ENCODE data around the gene FDXR. TPM values are rescaled to one million over a fixed set of nuclear protein-coding genes. Genes with fewer than 3 reads are reported as not detected.

Gene FDXR
- total RNA-seq, 1 donor from 2014 or later = 30.8 TPM

DNA sequence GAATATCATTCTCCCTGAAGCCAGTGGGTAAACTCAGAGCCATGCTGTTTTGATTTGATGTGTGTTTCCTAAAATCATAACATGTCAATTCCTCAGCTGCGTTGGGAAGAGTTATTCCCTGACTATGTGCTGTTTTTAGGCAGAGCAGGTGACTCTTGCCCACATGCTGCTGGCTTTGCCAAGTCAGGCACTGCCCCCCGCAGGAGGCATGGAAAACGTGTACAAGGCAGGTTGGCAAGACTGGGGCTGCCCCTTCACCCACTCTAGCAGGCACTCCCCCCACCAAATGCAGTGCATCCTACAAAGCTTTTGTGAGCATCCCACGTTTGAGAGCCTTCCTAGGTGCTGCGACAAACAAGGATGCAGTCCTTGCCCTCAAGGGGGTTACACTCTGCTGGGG lies 58.3 kb downstream of the FDXR start:
- H3K27me3 ChIP-seq (ENCODE audit: control insufficient read depth, insufficient read depth, low read length) = no peaks in the 10 kb centered on the region
- TF ChIP-seq, protein P1, sequence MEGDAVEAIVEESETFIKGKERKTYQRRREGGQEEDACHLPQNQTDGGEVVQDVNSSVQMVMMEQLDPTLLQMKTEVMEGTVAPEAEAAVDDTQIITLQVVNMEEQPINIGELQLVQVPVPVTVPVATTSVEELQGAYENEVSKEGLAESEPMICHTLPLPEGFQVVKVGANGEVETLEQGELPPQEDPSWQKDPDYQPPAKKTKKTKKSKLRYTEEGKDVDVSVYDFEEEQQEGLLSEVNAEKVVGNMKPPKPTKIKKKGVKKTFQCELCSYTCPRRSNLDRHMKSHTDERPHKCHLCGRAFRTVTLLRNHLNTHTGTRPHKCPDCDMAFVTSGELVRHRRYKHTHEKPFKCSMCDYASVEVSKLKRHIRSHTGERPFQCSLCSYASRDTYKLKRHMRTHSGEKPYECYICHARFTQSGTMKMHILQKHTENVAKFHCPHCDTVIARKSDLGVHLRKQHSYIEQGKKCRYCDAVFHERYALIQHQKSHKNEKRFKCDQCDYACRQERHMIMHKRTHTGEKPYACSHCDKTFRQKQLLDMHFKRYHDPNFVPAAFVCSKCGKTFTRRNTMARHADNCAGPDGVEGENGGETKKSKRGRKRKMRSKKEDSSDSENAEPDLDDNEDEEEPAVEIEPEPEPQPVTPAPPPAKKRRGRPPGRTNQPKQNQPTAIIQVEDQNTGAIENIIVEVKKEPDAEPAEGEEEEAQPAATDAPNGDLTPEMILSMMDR (IDR thresholded peaks at IDR 0.05; ENCODE audit: insufficient read depth, low read length, severe bottlenecking) = no peak
- peaks cover 2% of the 10 kb centered on the region for H3K36me3 ChIP-seq (ENCODE audit: control insufficient read depth, insufficient read depth, low read length)
- no peak for FAIRE-seq
- no peak for DNase-seq (ENCODE audit: low read depth)
- no peak overlapping the region for H3K4me3 ChIP-seq (ENCODE audit: low read depth, low read length)

Other genes starting within 250 kb of the FDXR start
- gene CD300E, start 249.3 kb downstream of the FDXR start, total RNA-seq = not detected in 2 replicates
- not detected in 2 replicates for gene CD300LF, start 160.1 kb downstream of the FDXR start, total RNA-seq
- gene RAB37, start 135.7 kb downstream of the FDXR start, total RNA-seq = under 0.01 and 0.38 TPM in 2 replicates
- 35.3 and 55.8 TPM in 2 replicates for gene NHERF1, start 124.4 kb downstream of the FDXR start, total RNA-seq
- 35.8 and 64.5 TPM in 2 replicates for gene NAT9, start 96.6 kb downstream of the FDXR start, total RNA-seq
- under 0.01 and 0.13 TPM in 2 replicates for gene GRIN2C, start 13.1 kb downstream of the FDXR start, total RNA-seq
- gene FADS6, start 20.6 kb upstream of the FDXR start, total RNA-seq = 0.26 TPM in 1 of 2 replicates, not detected in the other
- gene USH1G, start 50.3 kb upstream of the FDXR start, total RNA-seq = 1.1 and 3.3 TPM in 2 replicates
- gene OTOP2, start 51.3 kb upstream of the FDXR start, total RNA-seq = under 0.01 TPM in 1 of 2 replicates, not detected in the other
- gene OTOP3, start 62.9 kb upstream of the FDXR start, total RNA-seq = under 0.01 and 0.26 TPM in 2 replicates
- 5.5 and 6.4 TPM in 2 replicates for gene HID1, start 99.8 kb upstream of the FDXR start, total RNA-seq
- 4.7 and 6.1 TPM in 2 replicates for gene CDR2L, start 114.6 kb upstream of the FDXR start, total RNA-seq
- gene MRPL58, start 139.7 kb upstream of the FDXR start, total RNA-seq = 23.8 and 41.6 TPM in 2 replicates
- gene ATP5PD, start 174.0 kb upstream of the FDXR start, total RNA-seq = 239 and 277 TPM in 2 replicates
- gene KCTD2, start 174.2 kb upstream of the FDXR start, total RNA-seq = 5.0 and 7.8 TPM in 2 replicates
- 15.0 and 18.1 TPM in 2 replicates for gene SLC16A5, start 215.0 kb upstream of the FDXR start, total RNA-seq
- 1.8 and 3.2 TPM in 2 replicates for gene ARMC7, start 237.0 kb upstream of the FDXR start, total RNA-seq

Data from bronchial epithelial cell (primary cell).